Eye (tissue), 1 donor: ENCODE measurements around the gene KRT72.

Source experiments
- DNase-seq: peaks from one replicate; pipeline ENCODE4 v3.0.0-alpha.2; 2015

KRT72 gene

GRCh38 chr12:52539083-52539820 lies 62.0 kb downstream of the KRT72 start:
- DNase-seq: peak; percentile 73

GRCh38 chr12:52537101-52537500 lies 64.2 kb downstream of the KRT72 start:
- no peak for DNase-seq
